H9 (cell line): ENCODE data around the gene ORAI1. TPM values are rescaled to one million over a fixed set of nuclear protein-coding genes. Genes with fewer than 3 reads are reported as not detected.
A peak's percentile ranks its signal among the peaks of the same experiment; 100 is the strongest.

Experiments used
- DNase-seq: peaks from one replicate; pipeline ENCODE4 v3.0.0-alpha.2; 2017
- H2AFZ ChIP-seq: one replicate; pipeline ENCODE4 v1.6.1; 2013; ENCODE audit warnings: mild to moderate bottlenecking, low read length, control low read depth, moderate library complexity
- H2AK5ac ChIP-seq: 2 replicates; pipeline ENCODE4 v1.6.1; 2013; ENCODE audit warnings: low read length, control low read depth, mixed read lengths; ENCODE audit not compliant: insufficient read length
- H2BK120ac ChIP-seq: one replicate; pipeline ENCODE4 v1.6.1; 2013; ENCODE audit warnings: low read depth, mild to moderate bottlenecking, low read length, control low read depth, inconsistent platforms; ENCODE audit not compliant: poor library complexity, severe bottlenecking
- H2BK12ac ChIP-seq: 2 replicates; pipeline ENCODE4 v1.6.1; 2013; ENCODE audit warnings: low read length, control low read depth, mixed read lengths, low read depth; ENCODE audit not compliant: insufficient read length
- H2BK15ac ChIP-seq: 2 replicates; pipeline ENCODE4 v1.6.1; 2013; ENCODE audit warnings: low read depth, low read length, control low read depth
- H2BK20ac ChIP-seq: one replicate; pipeline ENCODE4 v1.6.1; 2013; ENCODE audit warnings: low read depth, mild to moderate bottlenecking, low read length, control low read depth, inconsistent platforms; ENCODE audit not compliant: poor library complexity, severe bottlenecking
- H2BK5ac ChIP-seq: 2 replicates; pipeline ENCODE4 v1.6.1; 2013; ENCODE audit warnings: low read length, control low read depth, mixed read lengths; ENCODE audit not compliant: insufficient read length
- H3K14ac ChIP-seq: 2 replicates; pipeline ENCODE4 v1.6.1; 2013; ENCODE audit warnings: low read length, control low read depth; ENCODE audit not compliant: insufficient read depth
- H3K18ac ChIP-seq: 2 replicates; pipeline ENCODE4 v1.6.1; 2013; ENCODE audit warnings: low read depth, mild to moderate bottlenecking, mixed read lengths, low read length, control low read depth; ENCODE audit not compliant: insufficient read length
- H3K23ac ChIP-seq: 2 replicates; pipeline ENCODE4 v1.6.1; 2013; ENCODE audit warnings: low read length, control low read depth, mixed read lengths, low read depth; ENCODE audit not compliant: insufficient read length
- H3K23me2 ChIP-seq: 2 replicates; pipeline ENCODE4 v1.6.1; 2013; ENCODE audit warnings: low read depth, mild to moderate bottlenecking, mixed read lengths, low read length, control low read depth; ENCODE audit not compliant: insufficient read length, poor library complexity, severe bottlenecking
- H3K27ac ChIP-seq: 2 replicates; pipeline ENCODE4 v1.5.1; 2013; ENCODE audit warnings: low read length, control low read depth, mixed read lengths, low read depth; ENCODE audit not compliant: insufficient read length
- H3K27me3 ChIP-seq: 2 replicates; pipeline ENCODE4 v1.6.1; 2013; ENCODE audit warnings: low read length, control low read depth, inconsistent platforms; ENCODE audit not compliant: insufficient read depth
- H3K4ac ChIP-seq: 2 replicates; pipeline ENCODE4 v1.6.1; 2013; ENCODE audit warnings: low read depth, mild to moderate bottlenecking, control low read depth, inconsistent platforms, low read length, moderate library complexity
- H3K4me1 ChIP-seq: 2 replicates; pipeline ENCODE4 v1.6.1; 2013; ENCODE audit warnings: low read length, control low read depth, inconsistent platforms; ENCODE audit not compliant: insufficient read depth
- H3K4me2 ChIP-seq: 2 replicates; pipeline ENCODE4 v1.6.1; 2013; ENCODE audit warnings: low read length, control low read depth, mixed read lengths; ENCODE audit not compliant: insufficient read length, insufficient read depth
- H3K56ac ChIP-seq: 2 replicates; pipeline ENCODE4 v1.6.1; 2013; ENCODE audit warnings: low read depth, mild to moderate bottlenecking, mixed read lengths, low read length, control low read depth; ENCODE audit not compliant: insufficient read length
- H3K79me1 ChIP-seq: 2 replicates; pipeline ENCODE4 v1.6.1; 2013; ENCODE audit warnings: low read depth, mild to moderate bottlenecking, moderate library complexity, low read length, control low read depth, inconsistent platforms; ENCODE audit not compliant: insufficient read depth, poor library complexity, severe bottlenecking
- H3K79me2 ChIP-seq: 2 replicates; pipeline ENCODE4 v1.6.1; 2013; ENCODE audit warnings: low read length, control low read depth, inconsistent platforms; ENCODE audit not compliant: insufficient read depth
- H3K9ac ChIP-seq: 2 replicates; pipeline ENCODE4 v1.6.1; 2013; ENCODE audit warnings: low read length, control low read depth, mixed read lengths; ENCODE audit not compliant: insufficient read length; ENCODE audit errors: extremely low read depth
- H3K9me3 ChIP-seq: one replicate; pipeline ENCODE4 v1.6.1; 2013; ENCODE audit warnings: low read depth, low read length, inconsistent platforms; ENCODE audit not compliant: control insufficient read depth
- H3T11ph ChIP-seq: one replicate; pipeline ENCODE4 v1.6.1; 2013; ENCODE audit warnings: mild to moderate bottlenecking, low read length, control low read depth, inconsistent platforms
- H4K20me1 ChIP-seq: one replicate; pipeline ENCODE4 v1.6.1; 2013; ENCODE audit not compliant: control insufficient read depth, insufficient read length, insufficient read depth
- H4K5ac ChIP-seq: 2 replicates; pipeline ENCODE4 v1.6.1; 2013; ENCODE audit warnings: low read depth, mild to moderate bottlenecking, mixed read lengths, low read length, control low read depth; ENCODE audit not compliant: insufficient read length
- H4K8ac ChIP-seq: replicated peaks from 2 replicates; pipeline ENCODE4 v1.6.1; 2013; ENCODE audit warnings: low read length, control low read depth, mixed read lengths, low read depth; ENCODE audit not compliant: insufficient read length
- H4K91ac ChIP-seq: 2 replicates; pipeline ENCODE4 v1.6.1; 2013; ENCODE audit warnings: low read depth, mild to moderate bottlenecking, moderate library complexity, mixed read lengths, low read length, control low read depth; ENCODE audit not compliant: insufficient read length
- H3K27ac Mint-ChIP-seq, 3 experiments: 2 replicates in 2 of 3; 3 replicates in 1 of 3; pipeline ENCODE4 v1.8.0; 2020 to 2021; ENCODE audit warnings: mixed read lengths in 3 of 3, mild to moderate bottlenecking in 1 of 3, moderate library complexity in 1 of 3
- H3K27me3 Mint-ChIP-seq: 2 replicates; pipeline ENCODE4 v1.8.0; 2021; ENCODE audit warnings: low read depth, mild to moderate bottlenecking, moderate library complexity, mixed read lengths
- H3K36me3 Mint-ChIP-seq, 3 experiments: 2 replicates in 2 of 3; 3 replicates in 1 of 3; pipeline ENCODE4 v1.8.0; 2020 to 2021; ENCODE audit warnings: low read depth in 3 of 3, mixed read lengths in 3 of 3; ENCODE audit not compliant: insufficient read depth in 1 of 3
- H3K4me1 Mint-ChIP-seq, 2 experiments: 2 replicates each; pipeline ENCODE4 v1.8.0; 2020; ENCODE audit warnings: mixed read lengths in 2 of 2
- H3K4me3 Mint-ChIP-seq, 2 experiments: 2 replicates in 1 of 2; 3 replicates in 1 of 2; pipeline ENCODE4 v1.8.0; 2020 to 2021; ENCODE audit warnings: mild to moderate bottlenecking in 2 of 2, mixed read lengths in 2 of 2, moderate library complexity in 1 of 2
- H3K9me3 Mint-ChIP-seq, 2 experiments: 2 replicates in 1 of 2; 3 replicates in 1 of 2; pipeline ENCODE4 v1.8.0; 2020; ENCODE audit warnings: mild to moderate bottlenecking in 2 of 2, mixed read lengths in 2 of 2, moderate library complexity in 1 of 2
- WGBS: extraction: QIAGEN DNeasy Blood & Tissue Kit; methylation state at CpG from one replicate; pipeline ENCODE4 v1.1.7; 2013; ENCODE audit warnings: missing lambda C conversion rate, low lambda C conversion rate, mixed read lengths; ENCODE audit not compliant: insufficient read length; ENCODE audit errors: extremely low coverage; 5-methylcytosine and 5-hydroxymethylcytosine counted together
- total RNA-seq: library from RNA; stranded (reverse); gene quantifications from 2 replicates; pipeline ENCODE4 v1.2.1, GENCODE V29; 2021
- TF ChIP-seq, protein P1 (sequence below): fragments of 200-600 bp; sonication (generic); conservative IDR thresholded peaks from 3 replicates; pipeline ENCODE4 v1.8.0; 2021; ENCODE audit warnings: antibody characterized with exemption, mild to moderate bottlenecking

ORAI1 gene
- total RNA-seq, 1 experiment from 2014 or later = 24.7 TPM

DNA sequence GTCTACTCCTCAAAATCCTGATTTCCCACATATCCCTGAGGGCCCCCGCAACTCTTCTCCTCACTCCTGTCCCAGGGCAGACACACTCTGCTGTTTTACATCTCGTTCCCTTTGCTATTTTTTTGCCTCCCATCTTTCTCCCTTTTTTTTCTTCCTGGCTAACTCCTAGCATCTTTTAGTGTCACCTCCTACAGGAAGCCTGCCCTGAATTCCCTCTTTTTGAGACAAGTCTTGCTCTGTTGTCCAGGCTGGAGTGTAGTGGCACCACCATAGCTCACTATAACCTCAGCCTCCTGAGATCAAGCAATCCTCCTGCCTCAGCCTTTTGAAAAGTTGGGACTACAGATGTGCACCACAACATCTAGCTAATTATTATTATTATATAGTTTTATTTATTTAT lies 29.8 kb downstream of the ORAI1 start:
- Histone ChIP-seq H4K20me1 (no peaks in the 10 kb centered on the region), H3K27ac (no peak overlapping the region), H3K79me1 (no peaks in the 10 kb centered on the region), H2BK120ac (no peak overlapping the region), H2AFZ (no peak overlapping the region), H2BK12ac (no peak overlapping the region), H3K9ac (no peak overlapping the region), H2AK5ac (no peak overlapping the region), H3K27me3 (no peaks in the 10 kb centered on the region), H3K9me3 (no peaks in the 10 kb centered on the region), H3K23ac (no peak overlapping the region), H2BK5ac (no peak overlapping the region), H3K4me2 (no peak overlapping the region), H3K4me1 (no peaks in the 10 kb centered on the region; the same call in 1 of the 2 replicates), H3K4ac (no peak overlapping the region), H3T11ph (no peak overlapping the region), H4K8ac (no peak overlapping the region), H4K91ac (no peak overlapping the region), H2BK20ac (no peak overlapping the region), H3K79me2 (no peaks in the 10 kb centered on the region), H3K14ac (no peak overlapping the region), H4K5ac (no peak overlapping the region), H3K23me2 (no peaks in the 10 kb centered on the region), H2BK15ac (no peak overlapping the region), H3K56ac (no peak overlapping the region), H3K18ac (no peak overlapping the region)
- H3K27ac Mint-ChIP-seq = peak overlapping the region in 2 of 3 experiments; percentile 21 to 77; a peak in 2 of 7 replicates
- no peak overlapping the region for H3K4me3 Mint-ChIP-seq
- TF ChIP-seq, protein P1, sequence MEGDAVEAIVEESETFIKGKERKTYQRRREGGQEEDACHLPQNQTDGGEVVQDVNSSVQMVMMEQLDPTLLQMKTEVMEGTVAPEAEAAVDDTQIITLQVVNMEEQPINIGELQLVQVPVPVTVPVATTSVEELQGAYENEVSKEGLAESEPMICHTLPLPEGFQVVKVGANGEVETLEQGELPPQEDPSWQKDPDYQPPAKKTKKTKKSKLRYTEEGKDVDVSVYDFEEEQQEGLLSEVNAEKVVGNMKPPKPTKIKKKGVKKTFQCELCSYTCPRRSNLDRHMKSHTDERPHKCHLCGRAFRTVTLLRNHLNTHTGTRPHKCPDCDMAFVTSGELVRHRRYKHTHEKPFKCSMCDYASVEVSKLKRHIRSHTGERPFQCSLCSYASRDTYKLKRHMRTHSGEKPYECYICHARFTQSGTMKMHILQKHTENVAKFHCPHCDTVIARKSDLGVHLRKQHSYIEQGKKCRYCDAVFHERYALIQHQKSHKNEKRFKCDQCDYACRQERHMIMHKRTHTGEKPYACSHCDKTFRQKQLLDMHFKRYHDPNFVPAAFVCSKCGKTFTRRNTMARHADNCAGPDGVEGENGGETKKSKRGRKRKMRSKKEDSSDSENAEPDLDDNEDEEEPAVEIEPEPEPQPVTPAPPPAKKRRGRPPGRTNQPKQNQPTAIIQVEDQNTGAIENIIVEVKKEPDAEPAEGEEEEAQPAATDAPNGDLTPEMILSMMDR = no peak
- peaks cover 19 to 37% of the 10 kb centered on the region in 2 experiments for H3K4me1 Mint-ChIP-seq
- H3K36me3 Mint-ChIP-seq = no peaks in the 10 kb centered on the region
- H3K9me3 Mint-ChIP-seq = no peaks in the 10 kb centered on the region
- no peak for DNase-seq
- no peaks in the 10 kb centered on the region; the same call in 1 of the 2 replicates for H3K27me3 Mint-ChIP-seq
- no CpG with 5 or more reads among the region's 2 CpGs for WGBS
